ENCODE results near the gene ACSBG1. TPM values are rescaled to one million over a fixed set of nuclear protein-coding genes. Genes with fewer than 3 reads are reported as not detected.

Gene ACSBG1
- 0.04 and 0.32 TPM in 2 replicates for polyA plus RNA-seq
- polyA minus RNA-seq = 0.24 TPM in 1 of 2 replicates, not detected in the other

GRCh38 chr15:78234515-78235040 lies at the start of gene ACSBG1:
ACSBG1 (minus strand) TSS chr15:78234565; CDS start chr15:78234501, 64 bp downstream.
- Histone ChIP-seq H3K36me3 (ENCODE audit: insufficient read depth, low read length) (no peaks in the 10 kb centered on the region), H4K20me1 (ENCODE audit: insufficient read depth) (no peaks in the 10 kb centered on the region), H3K4me3 (ENCODE audit: low read length) (no peak within 1 kb of the TSS), H3K4me2 (ENCODE audit: low read length) (no peak within 1 kb of the TSS), H3K9ac (ENCODE audit: low read length) (no peak within 1 kb of the TSS), H3K27ac (ENCODE audit: low read length) (no peak within 1 kb of the TSS), H2AFZ (ENCODE audit: low read depth, low read length) (no peak within 1 kb of the TSS), H3K27me3 (ENCODE audit: insufficient read depth, low read depth, low read length) (no peaks in the 10 kb centered on the region), H3F3A (ENCODE audit: insufficient read depth, low read length, poor library complexity, severe bottlenecking) (no peaks in the 10 kb centered on the region), H3K79me2 (replicated peaks; ENCODE audit: insufficient read depth, low read length) (no peaks in the 10 kb centered on the region), H3K9me3 (ENCODE audit: low read length) (no peaks in the 10 kb centered on the region), H3K9me2 (ENCODE audit: insufficient read depth, low read length) (no peaks in the 10 kb centered on the region)
- TF ChIP-seq RAD21 (conservative IDR thresholded peaks at IDR 0.05) (no peak), SMC3 (conservative IDR thresholded peaks at IDR 0.05; ENCODE audit: poor library complexity) (no peak), CTCF (IDR thresholded peaks at IDR 0.05; ENCODE audit: poor library complexity, severe bottlenecking) (no peak), EP300 (conservative IDR thresholded peaks at IDR 0.05; ENCODE audit: poor library complexity, severe bottlenecking) (no peak), EZH2 (IDR thresholded peaks at IDR 0.05; ENCODE audit: borderline replicate concordance, insufficient read depth, low read length, poor library complexity, severe bottlenecking) (no peak), REST (IDR thresholded peaks at IDR 0.05; ENCODE audit: borderline replicate concordance) (no peak), MXI1 (conservative IDR thresholded peaks at IDR 0.05; ENCODE audit: poor library complexity, severe bottlenecking) (no peak), POLR2AphosphoS5 (IDR thresholded peaks at IDR 0.05) (no peak), TAF1 (IDR thresholded peaks at IDR 0.05; ENCODE audit: low read depth) (no peak)

- Histone ChIP-seq H3K4me3 (ENCODE audit: low read length) (no peak overlapping the region), H2AFZ (ENCODE audit: low read depth, low read length) (no peak overlapping the region), H3K27ac (ENCODE audit: low read length) (no peak overlapping the region), H3K9me3 (ENCODE audit: low read length) (no peaks in the 10 kb centered on the region), H3F3A (ENCODE audit: insufficient read depth, low read length, poor library complexity, severe bottlenecking) (no peaks in the 10 kb centered on the region), H3K9ac (ENCODE audit: low read length) (no peak overlapping the region), H3K27me3 (ENCODE audit: insufficient read depth, low read depth, low read length) (no peaks in the 10 kb centered on the region), H4K20me1 (ENCODE audit: insufficient read depth) (no peaks in the 10 kb centered on the region), H3K4me2 (ENCODE audit: low read length) (no peak overlapping the region), H3K9me2 (ENCODE audit: insufficient read depth, low read length) (no peaks in the 10 kb centered on the region), H3K36me3 (ENCODE audit: insufficient read depth, low read length) (no peaks in the 10 kb centered on the region), H3K79me2 (replicated peaks; ENCODE audit: insufficient read depth, low read length) (no peaks in the 10 kb centered on the region)
- TF ChIP-seq EZH2 (IDR thresholded peaks at IDR 0.05; ENCODE audit: borderline replicate concordance, insufficient read depth, low read length, poor library complexity, severe bottlenecking) = no peak
- TF ChIP-seq POLR2AphosphoS5 (IDR thresholded peaks at IDR 0.05) = no peak
- no peak for TF ChIP-seq SMC3 (conservative IDR thresholded peaks at IDR 0.05; ENCODE audit: poor library complexity)
- no peak for TF ChIP-seq EP300 (conservative IDR thresholded peaks at IDR 0.05; ENCODE audit: poor library complexity, severe bottlenecking)
- TF ChIP-seq CTCF (IDR thresholded peaks at IDR 0.05; ENCODE audit: poor library complexity, severe bottlenecking) = no peak
- TF ChIP-seq MXI1 (conservative IDR thresholded peaks at IDR 0.05; ENCODE audit: poor library complexity, severe bottlenecking) = no peak
These were observed 48.0 kb upstream of the ACSBG1 start for GRCh38 chr15:78282324-78282723.
